HFFc6 (cell line): ENCODE data around the gene SUSD1. TPM values are rescaled to one million over a fixed set of nuclear protein-coding genes. Genes with fewer than 3 reads are reported as not detected.

ENCODE experiments used
- DNase-seq: peaks from one replicate; pipeline ENCODE4 v3.0.0-alpha.2; 2018
- H3K27ac Mint-ChIP-seq: 2 replicates; pipeline ENCODE4 v1.8.0; 2020; ENCODE audit warnings: mild to moderate bottlenecking, mixed read lengths
- H3K27me3 Mint-ChIP-seq: 2 replicates; pipeline ENCODE4 v1.8.0; 2021; ENCODE audit warnings: mild to moderate bottlenecking, moderate library complexity, mixed read lengths; ENCODE audit not compliant: insufficient read depth
- H3K36me3 Mint-ChIP-seq: 2 replicates; pipeline ENCODE4 v1.8.0; 2021; ENCODE audit warnings: low read depth, mixed read lengths
- H3K4me1 Mint-ChIP-seq: 2 replicates; pipeline ENCODE4 v1.8.0; 2020; ENCODE audit warnings: low read depth, mixed read lengths
- H3K4me3 Mint-ChIP-seq: 2 replicates; pipeline ENCODE4 v1.8.0; 2020; ENCODE audit warnings: mild to moderate bottlenecking, moderate library complexity, mixed read lengths
- H3K9me3 Mint-ChIP-seq: 2 replicates; pipeline ENCODE4 v1.8.0; 2020; ENCODE audit warnings: mild to moderate bottlenecking, mixed read lengths
- CTCF ChIP-seq: fragments of 200-600 bp; sonication (generic); IDR thresholded peaks from 2 replicates; pipeline ENCODE4 v1.5.0; 2021; ENCODE audit warnings: antibody characterized with exemption, mild to moderate bottlenecking
- total RNA-seq, 6 experiments: library from RNA; stranded (reverse); fragmentation: NEBNext Ultra II Directional; extraction: Animal tissue kit (Norgen Biotek cat#: 25700); gene quantifications; 2 replicates in 1 of 6; 3 replicates in 5 of 6; pipeline ENCODE4 v1.2.3, GENCODE V29; 2021

SUSD1 gene
- total RNA-seq, 6 experiments from 2014 or later, result 3.5 to 9.4 (median 8.2) TPM

DNA sequence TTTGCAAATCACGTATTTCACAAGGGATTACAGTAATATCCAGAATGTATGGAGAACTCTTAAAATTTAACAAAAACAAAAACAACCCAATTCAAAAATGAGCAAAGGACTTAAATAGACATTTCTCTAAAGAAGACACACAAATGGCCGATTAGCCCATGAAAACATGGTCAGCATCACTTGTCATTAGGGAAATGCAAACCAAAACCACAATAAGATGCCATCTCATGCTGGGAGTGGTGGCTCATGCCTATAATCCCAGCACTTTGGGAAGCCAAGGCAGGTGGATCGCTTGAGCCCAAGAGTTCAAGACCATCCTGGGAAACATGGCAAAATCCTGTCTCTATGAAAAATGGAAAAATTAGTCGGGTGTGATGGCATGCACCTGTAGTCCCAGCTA lies 120.2 kb downstream of the SUSD1 start:
- Mint-ChIP-seq H3K4me1 (peaks cover 35% of the 10 kb centered on the region), H3K4me3 (no peak overlapping the region), H3K9me3 (no peaks in the 10 kb centered on the region; the same call in 1 of the 2 replicates), H3K27ac (no peak overlapping the region), H3K27me3 (no peaks in the 10 kb centered on the region; the same call in 1 of the 2 replicates), H3K36me3 (peaks cover 39% of the 10 kb centered on the region)
- DNase-seq, result no peak
- no peak for TF ChIP-seq CTCF

DNA sequence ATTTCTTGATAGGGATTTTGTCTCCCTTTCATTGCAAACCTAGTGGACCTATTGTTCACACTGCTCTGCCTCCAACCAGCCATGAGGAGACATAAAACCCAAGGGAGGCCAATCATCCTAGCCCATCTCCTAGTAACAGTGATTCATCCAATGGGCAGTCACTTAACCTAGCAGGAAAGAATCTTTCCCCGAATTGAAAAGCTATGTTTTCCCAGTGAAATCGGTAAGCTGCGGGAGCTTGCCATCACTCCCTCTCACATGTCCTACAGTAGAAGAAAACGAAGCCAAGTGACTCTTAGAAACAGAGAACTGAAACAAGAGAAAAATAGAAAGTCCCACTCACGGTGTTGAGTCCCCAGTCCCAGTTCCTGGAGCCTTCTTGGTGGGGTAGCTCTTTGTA lies 123.3 kb downstream of the SUSD1 start:
- H3K9me3 Mint-ChIP-seq, result peaks cover 11% of the 10 kb centered on the region
- DNase-seq, result no peak
- H3K27ac Mint-ChIP-seq, result no peak overlapping the region

GRCh38 chr9:112050544-112051475 lies 124.3 kb downstream of the SUSD1 start:
- no peak for TF ChIP-seq CTCF
- H3K9me3 Mint-ChIP-seq, result peaks cover 12% of the 10 kb centered on the region
- peaks cover 33% of the 10 kb centered on the region for H3K36me3 Mint-ChIP-seq
- peak overlapping the region; percentile 78 for H3K27ac Mint-ChIP-seq
- H3K27me3 Mint-ChIP-seq, result no peaks in the 10 kb centered on the region; the same call in 1 of the 2 replicates
- H3K4me1 Mint-ChIP-seq, result peaks cover 64% of the 10 kb centered on the region
- peak overlapping the region; percentile 34 for H3K4me3 Mint-ChIP-seq
- DNase-seq, result peak; percentile 78

More for the DNA sequence above, 123.3 kb downstream of the SUSD1 start:
- peaks cover 54% of the 10 kb centered on the region for H3K4me1 Mint-ChIP-seq
- H3K4me3 Mint-ChIP-seq, result no peak overlapping the region
- H3K27me3 Mint-ChIP-seq, result no peaks in the 10 kb centered on the region; the same call in 1 of the 2 replicates
- H3K36me3 Mint-ChIP-seq, result peaks cover 33% of the 10 kb centered on the region
- no peak for TF ChIP-seq CTCF

DNA sequence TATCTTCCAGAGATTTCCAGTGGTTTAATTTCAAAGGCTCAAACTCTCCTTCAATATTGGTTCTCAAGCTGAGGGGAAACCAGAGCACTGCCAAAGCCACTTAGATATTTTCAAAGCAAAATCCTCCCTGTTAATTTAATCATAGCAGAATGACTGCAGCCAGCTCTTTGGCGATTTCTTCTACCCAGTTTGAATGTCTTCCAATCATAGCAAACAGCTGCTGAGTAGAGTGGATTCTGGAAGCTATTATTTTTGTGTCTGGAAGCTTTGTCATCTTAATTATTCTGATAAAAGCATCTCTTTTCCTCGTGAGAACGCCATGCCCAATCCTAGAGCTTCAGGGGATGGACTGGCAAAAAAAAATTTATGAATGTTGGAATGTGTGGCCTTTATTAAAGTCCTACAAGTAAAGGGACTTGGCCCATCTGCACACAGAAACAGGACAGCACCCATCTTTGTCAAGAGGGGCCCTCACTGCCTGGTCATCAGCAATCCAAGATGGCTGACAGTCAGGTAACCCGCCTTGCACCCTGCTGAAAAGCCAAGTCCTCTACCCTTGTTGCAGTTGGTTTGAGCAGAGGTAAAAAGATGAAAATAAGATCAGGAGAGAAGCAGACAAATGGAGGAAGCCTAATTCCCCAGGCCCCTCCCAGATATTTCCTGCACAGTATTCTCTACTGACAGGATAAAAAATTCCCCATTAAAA lies 125.1 kb downstream of the SUSD1 start:
- peak overlapping the region; percentile 78 for H3K27ac Mint-ChIP-seq
- peaks cover 41% of the 10 kb centered on the region for H3K36me3 Mint-ChIP-seq
- H3K27me3 Mint-ChIP-seq, result no peaks in the 10 kb centered on the region; the same call in 1 of the 2 replicates
- peaks cover 12% of the 10 kb centered on the region for H3K9me3 Mint-ChIP-seq
- H3K4me3 Mint-ChIP-seq, result peak overlapping the region; percentile 55
- H3K4me1 Mint-ChIP-seq, result peaks cover 73% of the 10 kb centered on the region
- no peak for TF ChIP-seq CTCF
- DNase-seq, result no peak

- H3K27me3 Mint-ChIP-seq, result no peaks in the 10 kb centered on the region; the same call in 1 of the 2 replicates
- TF ChIP-seq CTCF, result no peak
- peaks cover 42% of the 10 kb centered on the region for H3K36me3 Mint-ChIP-seq
- H3K27ac Mint-ChIP-seq, result peak overlapping the region; percentile 78
- peak overlapping the region; percentile 55 for H3K4me3 Mint-ChIP-seq
- peaks cover 12% of the 10 kb centered on the region for H3K9me3 Mint-ChIP-seq
- H3K4me1 Mint-ChIP-seq, result peaks cover 81% of the 10 kb centered on the region
- DNase-seq, result peak; percentile 65
Observed at GRCh38 chr9:112048924-112049691, 126.0 kb downstream of the SUSD1 start.
